HCT116 (cell line): ENCODE data around the gene WDR64. TPM values are rescaled to one million over a fixed set of nuclear protein-coding genes. Genes with fewer than 3 reads are reported as not detected.

Experiments used
- ATAC-seq: fragments of 200-7000 bp; cut with Tn5 transposase; 2 replicates; pipeline ENCODE4 v1.9.1; 2020; ENCODE audit warnings: mild to moderate bottlenecking, moderate library complexity
- BruUV-seq: library from RNA; stranded (reverse); fragments of 400-500 nt; replicated peaks from 2 replicates; lab custom pipeline; 2021; lab: Mats Ljungman, UMichigan
- CTCF ChIA-PET: fragments of 300-600 bp; sonication (Branson Sonifier 250); formaldehyde crosslinking; loops from one replicate; lab custom pipeline; 2021; ENCODE audit warnings: antibody characterized with exemption; lab: Charles Lee
- POLR2A ChIA-PET: fragments of 300-600, 350-600 bp; sonication (Branson Sonifier 250); formaldehyde crosslinking; loops from one replicate; lab custom pipeline; 2021; ENCODE audit warnings: antibody characterized with exemption; lab: Charles Lee
- RAD21 ChIA-PET, 2 experiments: fragments of 300-600 bp; sonication (Branson Sonifier 250); formaldehyde crosslinking; loops; one replicate each; lab custom pipeline; 2023; ENCODE audit warnings: low total read pairs in 2 of 2; ENCODE audit not compliant: uncharacterized antibody in 2 of 2, unreplicated experiment in 2 of 2, low non-redundant PET in 1 of 2; lab: Charles Lee
- DNase-seq: peaks from one replicate; pipeline ENCODE4 v3.0.0-alpha.2; 2010; ENCODE audit warnings: low read depth, low spot score
- H2AFZ ChIP-seq: fragments of 200-600 bp; shearing (Covaris generic), sonication (generic); 2 replicates; pipeline ENCODE4 v1.6.1; 2017; ENCODE audit warnings: low read depth, mixed run types, mixed read lengths, antibody characterized with exemption, low read length; ENCODE audit not compliant: poor library complexity, severe bottlenecking
- H3K27ac ChIP-seq: 2 replicates; pipeline ENCODE4 v1.5.1; 2012; ENCODE audit warnings: low read depth, low read length
- H3K27me3 ChIP-seq: fragments of 200-600 bp; sonication (generic); 2 replicates; pipeline ENCODE4 v1.6.1; 2016; ENCODE audit warnings: mixed run types, low read length, mixed read lengths; ENCODE audit not compliant: insufficient read depth
- H3K36me3 ChIP-seq, 2 experiments: fragments of 200-500 bp in 1 of 2; fragments of 200-600 bp in 1 of 2; sonication (Bioruptor generic) in 1 of 2; sonication (generic) in 1 of 2; 2 replicates each; pipeline versions ENCODE4 v1.5.1 to v1.6.1; 2014 to 2016; ENCODE audit warnings: low read length in 2 of 2, inconsistent platforms in 1 of 2, mixed read lengths in 1 of 2, mixed run types in 1 of 2; ENCODE audit not compliant: insufficient read depth in 2 of 2, control insufficient read depth in 1 of 2
- H3K4me1 ChIP-seq, 2 experiments: fragments of 200-600 bp in 1 of 2; sonication (generic) in 1 of 2; 2 replicates each; pipeline versions ENCODE4 v1.5.1 to v1.6.1; 2012 to 2017; ENCODE audit warnings: low read length in 2 of 2, inconsistent platforms in 1 of 2, mild to moderate bottlenecking in 1 of 2, mixed read lengths in 1 of 2, mixed run types in 1 of 2, moderate library complexity in 1 of 2; ENCODE audit not compliant: insufficient read depth in 2 of 2, control insufficient read depth in 1 of 2
- H3K4me2 ChIP-seq: fragments of 200-600 bp; sonication (generic); 2 replicates; pipeline ENCODE4 v1.6.1; 2017; ENCODE audit warnings: mixed run types, low read length, mixed read lengths
- H3K4me3 ChIP-seq, 2 experiments: fragments of 200-600 bp in 1 of 2; sonication (generic) in 1 of 2; replicated peaks in 1 of 2; 2 replicates each; pipeline ENCODE4 v1.5.1; 2011 to 2016; ENCODE audit warnings: low read length in 2 of 2, control low read depth in 1 of 2, low read depth in 1 of 2, mild to moderate bottlenecking in 1 of 2, mixed read lengths in 1 of 2, mixed run types in 1 of 2
- H3K79me2 ChIP-seq: fragments of 200-600 bp; sonication (generic); 2 replicates; pipeline ENCODE4 v1.6.1; 2017; ENCODE audit warnings: mild to moderate bottlenecking, mixed run types, low read length, moderate library complexity, mixed read lengths; ENCODE audit not compliant: insufficient read depth
- H3K9ac ChIP-seq: fragments of 200-600 bp; sonication (generic); 2 replicates; pipeline ENCODE4 v1.6.1; 2016; ENCODE audit warnings: low read length, mixed read lengths
- H3K9me2 ChIP-seq: fragments of 200-600 bp; sonication (generic), shearing (Covaris generic); 2 replicates; pipeline ENCODE4 v1.6.1; 2017; ENCODE audit warnings: mixed run types, mild to moderate bottlenecking, moderate library complexity; ENCODE audit not compliant: insufficient read depth
- H3K9me3 ChIP-seq, 2 experiments: fragments of 200-500 bp in 1 of 2; fragments of 200-600 bp in 1 of 2; sonication (Bioruptor generic) in 1 of 2; sonication (generic) in 1 of 2; 2 replicates each; pipeline ENCODE4 v1.6.1; 2014 to 2017; ENCODE audit warnings: low read length in 2 of 2, mixed read lengths in 2 of 2, inconsistent platforms in 1 of 2, low read depth in 1 of 2, mild to moderate bottlenecking in 1 of 2, mixed run types in 1 of 2, moderate library complexity in 1 of 2; ENCODE audit not compliant: control insufficient read depth in 1 of 2, insufficient read depth in 1 of 2
- H4K20me1 ChIP-seq: fragments of 200-600 bp; sonication (generic), shearing (Covaris generic); 2 replicates; pipeline ENCODE4 v1.6.1; 2017; ENCODE audit warnings: mixed run types, mild to moderate bottlenecking, moderate library complexity; ENCODE audit not compliant: insufficient read depth
- ATF3 ChIP-seq: IDR thresholded peaks from 2 replicates; pipeline ENCODE4 v1.6.1; 2012
- CEBPB ChIP-seq: IDR thresholded peaks from 2 replicates; pipeline ENCODE4 v1.6.1; 2012; ENCODE audit warnings: low read depth
- CTCF ChIP-seq, 3 experiments: fragments of 200-600 bp in 1 of 3; sonication (generic) in 1 of 3; IDR thresholded peaks in 2 of 3; conservative IDR thresholded peaks in 1 of 3; 2 replicates each; pipeline ENCODE4 v1.5.1; 2012 to 2017; ENCODE audit warnings: low read depth in 2 of 3, low read length in 2 of 3, antibody characterized with exemption in 1 of 3, borderline replicate concordance in 1 of 3, control low read depth in 1 of 3, mild to moderate bottlenecking in 1 of 3, mixed read lengths in 1 of 3, mixed run types in 1 of 3, moderate library complexity in 1 of 3; ENCODE audit not compliant: insufficient read depth in 1 of 3
- EGR1 ChIP-seq: IDR thresholded peaks from 2 replicates; pipeline ENCODE4 v1.6.1; 2012; ENCODE audit warnings: low read depth
- ELF1 ChIP-seq: IDR thresholded peaks from 2 replicates; pipeline ENCODE4 v1.6.1; 2012; ENCODE audit warnings: low read depth, borderline replicate concordance
- EZH2 ChIP-seq: fragments of 200-600 bp; sonication (generic); IDR thresholded peaks from 2 replicates; pipeline ENCODE4 v1.6.1; 2017; ENCODE audit warnings: antibody characterized with exemption, mixed run types
- EZH2phosphoT487 ChIP-seq: fragments of 200-600 bp; IDR thresholded peaks from 2 replicates; pipeline ENCODE4 v1.6.1; 2018; ENCODE audit warnings: antibody characterized with exemption, borderline replicate concordance
- FOSL1 ChIP-seq: IDR thresholded peaks from 2 replicates; pipeline ENCODE4 v1.6.1; 2012; ENCODE audit warnings: low read depth
- MAX ChIP-seq: IDR thresholded peaks from 2 replicates; pipeline ENCODE4 v1.6.1; 2012
- POLR2A ChIP-seq: IDR thresholded peaks from 2 replicates; pipeline ENCODE4 v1.7.0; 2011; ENCODE audit warnings: borderline replicate concordance; ENCODE audit not compliant: insufficient read depth, insufficient read length; ENCODE audit errors: extremely low read depth
- RAD21 ChIP-seq: IDR thresholded peaks from 2 replicates; pipeline ENCODE4 v1.6.1; 2012; ENCODE audit warnings: low read depth, mild to moderate bottlenecking
- SIN3A ChIP-seq: IDR thresholded peaks from 2 replicates; pipeline ENCODE4 v1.6.1; 2012; ENCODE audit warnings: low read depth
- SP1 ChIP-seq: IDR thresholded peaks from 2 replicates; pipeline ENCODE4 v1.6.1; 2012; ENCODE audit warnings: low read depth
- SRF ChIP-seq: IDR thresholded peaks from 2 replicates; pipeline ENCODE4 v1.6.1; 2012; ENCODE audit warnings: low read depth
- TCF7L2 ChIP-seq: IDR thresholded peaks from 2 replicates; pipeline ENCODE4 v1.7.0; 2011; ENCODE audit warnings: borderline replicate concordance, inconsistent platforms; ENCODE audit not compliant: insufficient read depth, insufficient read length; ENCODE audit errors: extremely low read depth
- YY1 ChIP-seq: IDR thresholded peaks from 2 replicates; pipeline ENCODE4 v1.6.1; 2011; ENCODE audit warnings: low read length, low read depth, moderate library complexity, mild to moderate bottlenecking; ENCODE audit not compliant: insufficient replicate concordance; ENCODE audit errors: extremely low read depth
- intact Hi-C: fragments of 100-400 bp; cut with micrococcal nuclease; formaldehyde crosslinking; loops from 2 replicates; pipeline ENCODE4 v1.10.0; 2022
- total RNA-seq: library from RNA; stranded (reverse); gene quantifications from one replicate; pipeline ENCODE4 v1.2.1, GENCODE V29; 2021; ENCODE audit not compliant: unreplicated experiment

WDR64 gene
- total RNA-seq, 1 experiment from 2014 or later: not detected

- H2AFZ ChIP-seq: no peak overlapping the region
- ChIA-PET RAD21 (no interaction called here), POLR2A (interaction anchor here (0.9 kb wide), 1 partner anchor 10 kb away, joined by 4 read pairs; the partner anchor contains the start of genes CHML and OPN3), CTCF (interaction anchor here (2.1 kb wide), 1 partner anchor 19 kb away, joined by 8 read pairs; no protein-coding TSS in a partner anchor)
- no peak overlapping the region for H3K27ac ChIP-seq
- peaks cover under 1 to 3% of the 10 kb centered on the region in 2 experiments; a peak in 2 of 4 replicates for H3K36me3 ChIP-seq
- H3K27me3 ChIP-seq: no peaks in the 10 kb centered on the region
- no peaks in the 10 kb centered on the region for H3K79me2 ChIP-seq
- no TSS peak for BruUV-seq
- no peak for DNase-seq
- no peaks in the 10 kb centered on the region for H3K9me3 ChIP-seq
- H3K9me2 ChIP-seq: no peaks in the 10 kb centered on the region
- ATAC-seq: no peak
- H3K9ac ChIP-seq: no peak overlapping the region
- H3K4me2 ChIP-seq: no peak overlapping the region
- intact Hi-C loops: no loop called here
- no peaks in the 10 kb centered on the region for H4K20me1 ChIP-seq
- no peak overlapping the region for H3K4me3 ChIP-seq
- no peak for TF ChIP-seq SP1
- no peak for TF ChIP-seq FOSL1
- no peak for TF ChIP-seq ATF3
- TF ChIP-seq EZH2phosphoT487: no peak
- no peak for TF ChIP-seq CEBPB
- no peak for TF ChIP-seq POLR2A
- no peak for TF ChIP-seq YY1
- TF ChIP-seq EGR1: no peak
- no peaks in the 10 kb centered on the region for H3K4me1 ChIP-seq
Observed at GRCh38 chr1:241630005-241630404, 22.1 kb upstream of the WDR64 start.

- no peak overlapping the region for H3K27ac ChIP-seq
- intact Hi-C loops: no loop called here
- H3K4me1 ChIP-seq: no peaks in the 10 kb centered on the region
- H3K9ac ChIP-seq: no peak overlapping the region
- no peak for ATAC-seq
- CTCF ChIA-PET: interaction anchor here (2.1 kb wide), 1 partner anchor 19 kb away, joined by 8 read pairs; no protein-coding TSS in a partner anchor
- H4K20me1 ChIP-seq: no peaks in the 10 kb centered on the region
- H3K36me3 ChIP-seq: peaks cover 5 to 6% of the 10 kb centered on the region in 2 experiments; a peak in 3 of 4 replicates
- no peak for DNase-seq
- no TSS peak for BruUV-seq
- H3K4me2 ChIP-seq: no peak overlapping the region
- H3K4me3 ChIP-seq: no peak overlapping the region
- H3K79me2 ChIP-seq: no peaks in the 10 kb centered on the region
- no peaks in the 10 kb centered on the region for H3K27me3 ChIP-seq
- H3K9me3 ChIP-seq: no peaks in the 10 kb centered on the region
- POLR2A ChIA-PET: no interaction called here
- RAD21 ChIA-PET: no interaction called here
- H2AFZ ChIP-seq: no peak overlapping the region
- no peaks in the 10 kb centered on the region for H3K9me2 ChIP-seq
- TF ChIP-seq ELF1 (no peak), TCF7L2 (no peak), RAD21 (no peak), CEBPB (no peak), SP1 (no peak), FOSL1 (no peak), ATF3 (no peak), SIN3A (no peak), EGR1 (no peak), EZH2 (no peak), SRF (no peak), MAX (no peak), EZH2phosphoT487 (no peak), YY1 (no peak), CTCF (IDR thresholded peaks at IDR 0.05 in 2 of 3, conservative IDR thresholded peaks at IDR 0.05 in 1 of 3; ENCODE audit: borderline replicate concordance in 1 of 3, insufficient read depth in 1 of 3, low read depth in 2 of 3, low read length in 2 of 3) (no peak)
Observed at GRCh38 chr1:241630476-241630875, 21.6 kb upstream of the WDR64 start.
